RWPE2 (cell line): ENCODE data around the gene ABCA5.

Experiments
- ATAC-seq: fragments of 200-7000 bp; cut with Tn5 transposase; 3 replicates; pipeline ENCODE4 v1.9.1; 2021; ENCODE audit warnings: low read depth
- DNase-seq: peaks from one replicate; pipeline ENCODE4 v3.0.0-alpha.2; 2020; ENCODE audit warnings: low spot score
- H3K27ac ChIP-seq: fragments of 450-650 bp; 2 replicates; pipeline ENCODE4 v1.5.1; 2017; ENCODE audit warnings: mild to moderate bottlenecking; ENCODE audit not compliant: poor library complexity, severe bottlenecking
- H3K27me3 ChIP-seq: fragments of 250-450 bp; sonication (Bioruptor Pico); 2 replicates; pipeline ENCODE4 v1.5.1; 2021; ENCODE audit warnings: mild to moderate bottlenecking, moderate library complexity; ENCODE audit not compliant: insufficient read depth, poor library complexity, severe bottlenecking
- H3K36me3 ChIP-seq: fragments of 250-450 bp; sonication (Bioruptor Pico); 2 replicates; pipeline ENCODE4 v1.5.1; 2020; ENCODE audit warnings: low read depth, mild to moderate bottlenecking, moderate library complexity
- H3K4me1 ChIP-seq: fragments of 250-450 bp; sonication (Bioruptor Pico); 2 replicates; pipeline ENCODE4 v1.5.1; 2021; ENCODE audit warnings: mild to moderate bottlenecking, moderate library complexity; ENCODE audit not compliant: insufficient read depth, poor library complexity, severe bottlenecking
- H3K4me3 ChIP-seq: fragments of 250-450 bp; sonication (Bioruptor Pico); 2 replicates; pipeline ENCODE4 v1.5.1; 2021; ENCODE audit warnings: mild to moderate bottlenecking, moderate library complexity; ENCODE audit not compliant: severe bottlenecking
- H3K9me3 ChIP-seq: fragments of 250-450 bp; sonication (Bioruptor Pico); 2 replicates; pipeline ENCODE4 v1.5.1; 2021; ENCODE audit warnings: mild to moderate bottlenecking, moderate library complexity; ENCODE audit not compliant: severe bottlenecking
- CTCF ChIP-seq: fragments of 450-650 bp; IDR thresholded peaks from one replicate; pipeline ENCODE4 v1.5.1; 2017; ENCODE audit warnings: mild to moderate bottlenecking, moderate library complexity; ENCODE audit not compliant: poor library complexity, severe bottlenecking

ABCA5 gene

GRCh38 chr17:69250641-69251040 lies 76.3 kb downstream of the ABCA5 start:
- Histone ChIP-seq H3K4me3 (no peak overlapping the region), H3K9me3 (no peaks in the 10 kb centered on the region), H3K27ac (no peak overlapping the region), H3K4me1 (peaks cover 3% of the 10 kb centered on the region), H3K27me3 (no peaks in the 10 kb centered on the region), H3K36me3 (peaks cover 26% of the 10 kb centered on the region)
- ATAC-seq (no peak), DNase-seq (no peak)
- no peak for TF ChIP-seq CTCF

GRCh38 chr17:69246726-69247375 lies 80.1 kb downstream of the ABCA5 start:
- no peak for ATAC-seq
- DNase-seq: no peak
- no peak overlapping the region for H3K27ac ChIP-seq
- H3K9me3 ChIP-seq: no peaks in the 10 kb centered on the region
- H3K4me3 ChIP-seq: no peak overlapping the region
- no peaks in the 10 kb centered on the region for H3K27me3 ChIP-seq
- H3K4me1 ChIP-seq: peaks cover 14% of the 10 kb centered on the region
- H3K36me3 ChIP-seq: peaks cover 4% of the 10 kb centered on the region; the same call in 1 of the 2 replicates
- peak; percentile 85 for TF ChIP-seq CTCF

GRCh38 chr17:69246202-69246601 lies 80.7 kb downstream of the ABCA5 start:
- ATAC-seq (no peak), DNase-seq (no peak)
- no peak for TF ChIP-seq CTCF
- no peaks in the 10 kb centered on the region for H3K27me3 ChIP-seq
- no peaks in the 10 kb centered on the region for H3K9me3 ChIP-seq
- peaks cover 14% of the 10 kb centered on the region for H3K4me1 ChIP-seq
- H3K4me3 ChIP-seq: no peak overlapping the region
- no peak overlapping the region for H3K27ac ChIP-seq
- H3K36me3 ChIP-seq: peaks cover 4% of the 10 kb centered on the region; the same call in 1 of the 2 replicates

GRCh38 chr17:69245617-69246016 lies 81.3 kb downstream of the ABCA5 start:
- H3K9me3 ChIP-seq: no peaks in the 10 kb centered on the region
- no peak overlapping the region for H3K27ac ChIP-seq
- no peak overlapping the region for H3K4me3 ChIP-seq
- no peak for TF ChIP-seq CTCF
- H3K27me3 ChIP-seq: no peaks in the 10 kb centered on the region
- DNase-seq (no peak), ATAC-seq (no peak)
- H3K36me3 ChIP-seq: peaks cover 4% of the 10 kb centered on the region; the same call in 1 of the 2 replicates
- H3K4me1 ChIP-seq: peaks cover 14% of the 10 kb centered on the region
